ENCODE data around the gene HPN.
"Not testable (repeated sequence)": the region's sequence is repeated elsewhere in the genome, so short reads cannot be mapped to it uniquely, and the experiment has no call there.

Gene HPN

GRCh38 chr19:35002037-35002535 is 39.4 kb upstream of the HPN start:
- WGBS, 2 donors (ENCODE audit: extremely low coverage in 2 of 2, insufficient read length in 2 of 2, insufficient replicate concordance in 1 of 2) = no CpG with 5 or more reads among the region's 11 CpGs
- Histone ChIP-seq H3K9ac (ENCODE audit: low read depth, low read length, poor library complexity) (no peak overlapping the region), H3K4me2 (ENCODE audit: insufficient read depth, low read length, poor library complexity, severe bottlenecking) (no peak overlapping the region), H3K9me3 (replicated peaks in 1 of 2; ENCODE audit: control insufficient read depth in 2 of 2, insufficient read depth in 1 of 2, low read depth in 1 of 2, low read length in 2 of 2) (no peaks in the 10 kb centered on the region), H3K18ac (ENCODE audit: low read length) (no peak overlapping the region), H2BK120ac (ENCODE audit: low read depth, low read length) (no peak overlapping the region), H4K91ac (ENCODE audit: low read depth, low read length, poor library complexity) (no peak overlapping the region), H3K14ac (ENCODE audit: low read length) (no peak overlapping the region), H2AFZ (ENCODE audit: low read length) (no peak overlapping the region), H3K4ac (ENCODE audit: low read length) (no peak overlapping the region), H3K4me1 (ENCODE audit: control insufficient read depth in 2 of 2, insufficient read depth in 1 of 2, low read depth in 1 of 2, low read length in 2 of 2) (peaks cover 9 to 18% of the 10 kb centered on the region in 2 donors), H3K79me1 (ENCODE audit: low read depth, low read length) (peaks cover 24% of the 10 kb centered on the region), H3K27ac (replicated peaks; ENCODE audit: low read length) (peak overlapping the region; percentile 30), H3K36me3 (replicated peaks in 1 of 2; ENCODE audit: control insufficient read depth in 2 of 2, insufficient read depth in 2 of 2, low read length in 2 of 2) (peaks cover 20 to 51% of the 10 kb centered on the region in 2 donors), H4K8ac (ENCODE audit: low read depth, low read length) (no peak overlapping the region), H2BK15ac (ENCODE audit: low read length) (no peak overlapping the region), H2BK5ac (ENCODE audit: low read length) (no peak overlapping the region), H2AK5ac (ENCODE audit: low read depth, low read length) (no peak overlapping the region), H3K23ac (ENCODE audit: low read depth, low read length, poor library complexity) (no peak overlapping the region), H3K4me3 (ENCODE audit: low read length in 2 of 2) (peak overlapping the region in 1 of 2 donors; percentile 0), H3K27me3 (ENCODE audit: control insufficient read depth in 3 of 3, insufficient read depth in 3 of 3, low read depth in 1 of 3, low read length in 3 of 3) (no peaks in the 10 kb centered on the region), H2BK12ac (ENCODE audit: low read length) (no peak overlapping the region)
- no peak for DNase-seq (ENCODE audit: low spot score)

GRCh38 chr19:35004517-35005255 is 36.8 kb upstream of the HPN start:
- no peak overlapping the region for H3K23ac ChIP-seq (ENCODE audit: low read depth, low read length, poor library complexity)
- H3K4me1 ChIP-seq (ENCODE audit: control insufficient read depth in 2 of 2, insufficient read depth in 1 of 2, low read depth in 1 of 2, low read length in 2 of 2) = peaks cover 0 to 12% of the 10 kb centered on the region in 2 donors
- H3K9me3 ChIP-seq (replicated peaks in 1 of 2; ENCODE audit: control insufficient read depth in 2 of 2, insufficient read depth in 1 of 2, low read depth in 1 of 2, low read length in 2 of 2) = no peaks in the 10 kb centered on the region
- H3K4ac ChIP-seq (ENCODE audit: low read length) = no peak overlapping the region
- no peak overlapping the region for H3K14ac ChIP-seq (ENCODE audit: low read length)
- H2AK5ac ChIP-seq (ENCODE audit: low read depth, low read length) = no peak overlapping the region
- H3K4me3 ChIP-seq (ENCODE audit: low read length in 2 of 2) = no peak overlapping the region
- WGBS, 2 donors (ENCODE audit: extremely low coverage in 2 of 2, insufficient read length in 2 of 2, insufficient replicate concordance in 1 of 2) = no CpG with 5 or more reads among the region's 18 CpGs
- H2BK120ac ChIP-seq (ENCODE audit: low read depth, low read length) = no peak overlapping the region
- no peak overlapping the region for H3K4me2 ChIP-seq (ENCODE audit: insufficient read depth, low read length, poor library complexity, severe bottlenecking)
- no peak overlapping the region for H3K18ac ChIP-seq (ENCODE audit: low read length)
- no peak overlapping the region for H4K91ac ChIP-seq (ENCODE audit: low read depth, low read length, poor library complexity)
- peaks cover 27 to 62% of the 10 kb centered on the region in 2 donors for H3K36me3 ChIP-seq (replicated peaks in 1 of 2; ENCODE audit: control insufficient read depth in 2 of 2, insufficient read depth in 2 of 2, low read length in 2 of 2)
- H3K79me1 ChIP-seq (ENCODE audit: low read depth, low read length) = peaks cover 25% of the 10 kb centered on the region
- no peak for DNase-seq (ENCODE audit: low spot score)
- H4K8ac ChIP-seq (ENCODE audit: low read depth, low read length) = no peak overlapping the region
- H3K9ac ChIP-seq (ENCODE audit: low read depth, low read length, poor library complexity) = no peak overlapping the region
- no peaks in the 10 kb centered on the region for H3K27me3 ChIP-seq (ENCODE audit: control insufficient read depth in 3 of 3, insufficient read depth in 3 of 3, low read depth in 1 of 3, low read length in 3 of 3)
- no peak overlapping the region for H2BK12ac ChIP-seq (ENCODE audit: low read length)
- H2AFZ ChIP-seq (ENCODE audit: low read length) = no peak overlapping the region
- no peak overlapping the region for H2BK5ac ChIP-seq (ENCODE audit: low read length)
- H2BK15ac ChIP-seq (ENCODE audit: low read length) = no peak overlapping the region
- no peak overlapping the region for H3K27ac ChIP-seq (replicated peaks; ENCODE audit: low read length)

- Histone ChIP-seq H3K36me3 (replicated peaks in 1 of 2; ENCODE audit: control insufficient read depth in 2 of 2, insufficient read depth in 2 of 2, low read length in 2 of 2) (peaks cover 33 to 69% of the 10 kb centered on the region in 2 donors), H4K91ac (ENCODE audit: low read depth, low read length, poor library complexity) (no peak overlapping the region), H3K23ac (ENCODE audit: low read depth, low read length, poor library complexity) (no peak overlapping the region), H3K4ac (ENCODE audit: low read length) (no peak overlapping the region), H2AK5ac (ENCODE audit: low read depth, low read length) (no peak overlapping the region), H3K27me3 (ENCODE audit: control insufficient read depth in 3 of 3, insufficient read depth in 3 of 3, low read depth in 1 of 3, low read length in 3 of 3) (no peaks in the 10 kb centered on the region), H3K79me1 (ENCODE audit: low read depth, low read length) (peaks cover 25% of the 10 kb centered on the region), H2BK5ac (ENCODE audit: low read length) (no peak overlapping the region), H3K27ac (replicated peaks; ENCODE audit: low read length) (no peak overlapping the region), H3K4me2 (ENCODE audit: insufficient read depth, low read length, poor library complexity, severe bottlenecking) (no peak overlapping the region), H2AFZ (ENCODE audit: low read length) (no peak overlapping the region), H4K8ac (ENCODE audit: low read depth, low read length) (no peak overlapping the region), H3K14ac (ENCODE audit: low read length) (no peak overlapping the region), H3K4me1 (ENCODE audit: control insufficient read depth in 2 of 2, insufficient read depth in 1 of 2, low read depth in 1 of 2, low read length in 2 of 2) (peaks cover 0 to 12% of the 10 kb centered on the region in 2 donors), H2BK15ac (ENCODE audit: low read length) (no peak overlapping the region), H3K4me3 (ENCODE audit: low read length in 2 of 2) (no peak overlapping the region), H3K9me3 (replicated peaks in 1 of 2; ENCODE audit: control insufficient read depth in 2 of 2, insufficient read depth in 1 of 2, low read depth in 1 of 2, low read length in 2 of 2) (no peaks in the 10 kb centered on the region), H3K18ac (ENCODE audit: low read length) (no peak overlapping the region), H2BK120ac (ENCODE audit: low read depth, low read length) (no peak overlapping the region), H2BK12ac (ENCODE audit: low read length) (no peak overlapping the region), H3K9ac (ENCODE audit: low read depth, low read length, poor library complexity) (no peak overlapping the region)
- DNase-seq (ENCODE audit: low spot score) = no peak
- no CpG with 5 or more reads among the region's 11 CpGs for WGBS, 2 donors (ENCODE audit: extremely low coverage in 2 of 2, insufficient read length in 2 of 2, insufficient replicate concordance in 1 of 2)
These were observed 36.1 kb upstream of the HPN start for GRCh38 chr19:35005256-35005977.

- not testable (repeated sequence) for H3K4ac ChIP-seq (ENCODE audit: low read length); H2BK15ac ChIP-seq (ENCODE audit: low read length); DNase-seq (ENCODE audit: low spot score); H3K18ac ChIP-seq (ENCODE audit: low read length); H3K23ac ChIP-seq (ENCODE audit: low read depth, low read length, poor library complexity); H2BK12ac ChIP-seq (ENCODE audit: low read length); H3K14ac ChIP-seq (ENCODE audit: low read length); H2AFZ ChIP-seq (ENCODE audit: low read length); H2AK5ac ChIP-seq (ENCODE audit: low read depth, low read length); H4K91ac ChIP-seq (ENCODE audit: low read depth, low read length, poor library complexity); H4K8ac ChIP-seq (ENCODE audit: low read depth, low read length); H3K4me2 ChIP-seq (ENCODE audit: insufficient read depth, low read length, poor library complexity, severe bottlenecking); H2BK5ac ChIP-seq (ENCODE audit: low read length); H3K27ac ChIP-seq (replicated peaks; ENCODE audit: low read length); H3K9me3 ChIP-seq (replicated peaks in 1 of 2; ENCODE audit: control insufficient read depth in 2 of 2, insufficient read depth in 1 of 2, low read depth in 1 of 2, low read length in 2 of 2); H3K27me3 ChIP-seq (ENCODE audit: control insufficient read depth in 3 of 3, insufficient read depth in 3 of 3, low read depth in 1 of 3, low read length in 3 of 3); H2BK120ac ChIP-seq (ENCODE audit: low read depth, low read length); H3K4me3 ChIP-seq (ENCODE audit: low read length in 2 of 2); H3K9ac ChIP-seq (ENCODE audit: low read depth, low read length, poor library complexity)
- WGBS, 2 donors (ENCODE audit: extremely low coverage in 2 of 2, insufficient read length in 2 of 2, insufficient replicate concordance in 1 of 2) = no CpG with 5 or more reads among the region's 6 CpGs
- H3K4me1 ChIP-seq (ENCODE audit: control insufficient read depth in 2 of 2, insufficient read depth in 1 of 2, low read depth in 1 of 2, low read length in 2 of 2) = peaks cover 0 to 12% of the 10 kb centered on the region in 2 donors
- H3K79me1 ChIP-seq (ENCODE audit: low read depth, low read length) = peaks cover 25% of the 10 kb centered on the region
- H3K36me3 ChIP-seq (replicated peaks in 1 of 2; ENCODE audit: control insufficient read depth in 2 of 2, insufficient read depth in 2 of 2, low read length in 2 of 2) = peaks cover 37 to 74% of the 10 kb centered on the region in 2 donors
These were observed 35.5 kb upstream of the HPN start for GRCh38 chr19:35006007-35006341.
